Cortex of kidney (tissue), 1 donor: ENCODE results near the gene ZBTB42.

Source experiments
- DNase-seq: peaks from one replicate; lab custom pipeline; 2025; lab: John Stamatoyannopoulos, UW

ZBTB42 gene

DNA sequence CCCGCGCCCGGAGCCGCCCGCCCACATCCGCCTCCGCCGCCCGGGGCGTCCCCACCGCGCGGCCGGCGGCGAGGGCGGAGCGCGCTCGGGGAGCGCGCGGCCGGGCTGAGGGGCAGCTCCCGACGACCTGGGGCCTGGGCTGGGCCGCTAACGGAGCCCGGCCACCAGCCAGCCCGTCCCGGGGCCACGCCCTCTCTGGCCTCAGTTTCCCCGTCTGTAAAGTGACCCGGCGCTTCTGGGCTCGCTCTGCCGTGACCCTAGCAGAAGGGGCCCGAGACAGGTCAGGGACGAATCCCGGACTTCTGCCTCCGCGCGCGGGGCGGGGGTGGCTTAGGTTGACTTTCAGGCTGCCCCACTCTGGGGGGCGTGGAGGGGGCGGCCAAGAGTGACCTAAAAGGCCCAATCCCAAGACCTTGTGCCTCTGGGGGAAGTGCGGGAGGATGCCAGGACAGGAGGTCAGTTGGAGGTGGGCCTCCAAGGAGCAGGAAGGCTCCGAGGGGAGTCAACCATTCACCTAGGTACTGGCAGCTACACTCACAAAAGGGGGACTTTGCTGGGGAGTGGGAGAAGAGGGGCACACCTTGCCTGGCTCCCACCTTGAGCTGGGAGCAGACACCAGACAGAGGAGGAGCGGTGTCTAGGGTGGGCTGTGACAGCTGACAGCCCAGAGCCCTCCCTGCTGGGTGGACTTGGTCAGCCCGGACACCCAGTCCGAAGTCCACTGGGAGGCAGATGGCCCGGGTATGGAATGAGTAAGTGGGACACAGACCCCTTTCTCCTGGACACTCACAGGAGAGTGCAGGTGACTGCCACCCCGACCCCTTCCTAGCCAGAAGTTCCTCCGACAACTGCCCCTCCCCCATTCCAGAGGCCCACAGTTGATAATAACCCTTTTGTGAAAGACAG, 4.9 kb upstream of the ZBTB42 start:
- DNase-seq = no peak

GRCh38 chr14:104796687-104797081, 4.2 kb upstream of the ZBTB42 start:
- no peak for DNase-seq

DNA sequence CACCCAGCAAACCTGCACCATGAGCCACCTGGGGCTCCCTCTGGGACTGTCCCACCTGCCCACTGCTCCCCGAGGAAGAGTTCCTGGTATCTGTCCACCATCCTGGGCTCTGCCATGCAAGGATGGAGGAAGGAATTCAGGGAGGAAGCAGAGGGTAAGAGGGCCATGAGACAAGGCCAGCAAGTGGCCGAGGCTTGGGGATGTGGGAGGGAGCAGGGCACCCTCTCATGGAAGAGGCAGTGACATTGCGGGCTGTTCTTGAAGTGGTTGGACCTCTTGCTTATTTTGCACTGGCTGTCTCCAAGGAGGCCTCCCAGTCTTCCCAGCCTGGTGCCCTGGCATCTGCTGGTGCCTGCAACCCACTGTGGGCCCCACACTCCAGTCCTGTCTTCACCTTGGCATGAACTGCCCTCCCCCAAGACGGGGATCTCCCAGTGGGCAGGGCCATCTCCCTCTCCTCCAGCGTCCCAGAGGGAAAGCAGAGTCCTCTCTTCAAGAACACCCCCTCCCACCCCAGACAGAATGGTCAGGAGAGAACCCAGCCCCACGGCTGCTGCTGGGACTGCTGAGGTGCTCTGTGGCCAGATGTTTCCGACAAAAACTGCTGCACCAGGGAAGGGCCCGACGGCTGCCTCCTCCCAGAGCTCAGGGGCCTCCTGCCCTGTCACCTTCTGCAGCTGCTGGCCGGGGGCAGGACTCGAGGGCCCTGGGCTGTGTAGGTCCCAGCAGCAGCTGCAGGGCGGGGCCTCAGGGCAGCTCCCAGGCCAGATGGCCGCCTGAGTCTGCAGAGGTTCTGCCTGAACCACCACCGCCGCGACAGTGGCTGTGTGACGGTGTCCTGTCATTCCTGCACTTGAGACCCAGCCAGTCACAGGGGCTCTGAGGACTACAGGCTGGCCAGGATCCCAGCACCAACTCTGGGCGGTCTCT, 3.5 kb upstream of the ZBTB42 start:
- no peak for DNase-seq

GRCh38 chr14:104798300-104799243, 2.3 kb upstream of the ZBTB42 start:
- DNase-seq = no peak

GRCh38 chr14:104799244-104800014, 1.5 kb upstream of the ZBTB42 start:
- DNase-seq = no peak

DNA sequence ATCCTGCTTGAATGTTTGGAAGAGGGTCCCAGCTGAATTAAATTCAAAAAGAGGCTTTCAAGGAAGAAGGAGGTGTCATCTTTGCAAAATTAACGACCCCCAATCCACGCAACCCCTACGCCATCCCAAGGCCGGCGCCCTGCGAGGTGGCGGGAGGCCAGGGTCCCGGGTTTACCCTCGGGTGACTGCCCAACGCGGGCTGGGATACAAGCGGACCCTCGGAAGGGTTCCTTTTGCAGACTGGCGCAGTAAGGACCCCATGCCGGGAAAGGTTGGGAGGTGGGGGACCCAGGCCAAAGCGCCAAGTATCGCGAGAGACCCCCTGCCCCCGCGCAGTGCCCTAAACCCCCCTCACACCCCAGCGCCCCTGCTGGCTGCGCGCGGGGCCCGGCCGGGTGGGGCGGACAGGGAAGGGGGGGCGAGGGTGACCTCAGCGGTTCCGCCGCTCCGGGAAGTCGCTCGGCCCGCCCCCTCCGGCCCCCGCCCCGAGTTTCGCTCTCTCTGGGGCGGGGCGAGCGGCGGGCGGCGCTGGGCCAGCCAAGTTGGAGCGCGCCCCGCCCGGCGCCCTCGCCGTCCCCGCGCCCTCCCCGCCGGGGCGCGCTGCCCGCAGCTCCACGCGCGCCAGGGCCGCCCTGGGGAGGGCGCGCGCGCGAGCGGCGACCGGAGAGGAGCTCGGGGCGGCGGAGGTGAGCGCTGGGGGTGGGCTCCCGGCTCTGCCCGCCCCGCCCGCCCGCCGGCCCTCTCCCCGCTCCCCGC, 708 bp upstream of the ZBTB42 start:
- DNase-seq = no peak

GRCh38 chr14:104801520-104802393, 856 bp downstream of the ZBTB42 start:
- no peak for DNase-seq

- DNase-seq = no peak
Observed at GRCh38 chr14:104802394-104803184, 1.7 kb downstream of the ZBTB42 start.

DNA sequence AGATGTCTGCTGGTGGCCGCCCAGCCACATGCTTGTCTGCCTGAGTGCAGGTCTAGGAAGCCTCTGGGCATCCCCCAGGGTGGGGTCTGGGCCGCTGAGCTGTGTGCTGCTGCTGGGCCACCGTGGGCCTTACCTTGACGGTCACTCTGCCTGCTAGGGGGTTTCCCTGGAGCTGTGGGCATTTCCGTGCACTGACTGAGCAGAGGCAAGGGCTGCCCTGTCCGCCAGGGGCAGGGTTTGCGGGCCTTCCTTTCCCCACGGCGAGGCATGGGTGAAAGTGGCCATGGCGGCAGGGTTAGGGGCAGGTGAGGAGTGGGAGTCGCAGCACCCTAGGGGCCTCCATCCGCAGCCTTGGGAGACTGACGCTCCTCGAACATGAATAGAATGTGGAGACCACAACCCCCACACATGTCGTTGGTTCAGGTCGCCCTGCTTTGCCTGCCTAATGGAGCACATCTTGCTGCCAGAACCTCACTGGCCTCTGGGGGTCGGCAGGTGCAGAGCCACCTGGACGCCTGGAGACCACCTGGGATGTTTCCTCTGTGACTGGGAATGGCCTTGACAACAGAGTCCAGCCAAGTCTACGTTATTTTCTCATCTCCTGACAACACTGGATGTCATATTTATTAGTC, 2.5 kb downstream of the ZBTB42 start:
- no peak for DNase-seq

DNA sequence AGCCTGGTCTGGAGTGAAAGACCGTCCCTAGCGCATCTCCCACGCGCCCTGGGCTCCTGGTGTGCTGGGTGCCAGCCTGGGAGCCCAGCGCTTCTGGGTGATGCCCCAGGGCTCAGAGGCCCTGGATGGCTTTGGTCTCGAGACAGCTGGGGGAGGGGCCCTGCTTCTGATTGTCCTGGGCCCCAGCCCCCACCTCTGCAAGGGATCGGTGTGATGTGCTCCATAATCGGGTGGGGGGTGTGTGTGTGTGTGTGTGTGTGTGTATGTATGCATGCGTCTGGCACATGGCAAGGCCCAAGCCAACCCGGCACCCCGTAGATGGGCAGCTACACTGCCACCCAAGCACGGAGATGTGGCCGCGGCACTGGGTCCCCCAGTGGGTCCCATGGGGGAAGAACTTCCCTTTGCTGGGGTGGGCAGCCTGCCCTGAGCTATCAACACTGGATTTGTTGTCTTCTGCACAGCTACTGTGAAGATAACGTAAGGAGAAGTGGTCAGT, 3.1 kb downstream of the ZBTB42 start:
- DNase-seq = no peak

GRCh38 chr14:104804481-104805325, 3.8 kb downstream of the ZBTB42 start:
- no peak for DNase-seq

- no peak for DNase-seq
Observed at GRCh38 chr14:104805326-104805678, 4.4 kb downstream of the ZBTB42 start.

GRCh38 chr14:104805941-104806624, 5.2 kb downstream of the ZBTB42 start:
- DNase-seq = no peak

DNA sequence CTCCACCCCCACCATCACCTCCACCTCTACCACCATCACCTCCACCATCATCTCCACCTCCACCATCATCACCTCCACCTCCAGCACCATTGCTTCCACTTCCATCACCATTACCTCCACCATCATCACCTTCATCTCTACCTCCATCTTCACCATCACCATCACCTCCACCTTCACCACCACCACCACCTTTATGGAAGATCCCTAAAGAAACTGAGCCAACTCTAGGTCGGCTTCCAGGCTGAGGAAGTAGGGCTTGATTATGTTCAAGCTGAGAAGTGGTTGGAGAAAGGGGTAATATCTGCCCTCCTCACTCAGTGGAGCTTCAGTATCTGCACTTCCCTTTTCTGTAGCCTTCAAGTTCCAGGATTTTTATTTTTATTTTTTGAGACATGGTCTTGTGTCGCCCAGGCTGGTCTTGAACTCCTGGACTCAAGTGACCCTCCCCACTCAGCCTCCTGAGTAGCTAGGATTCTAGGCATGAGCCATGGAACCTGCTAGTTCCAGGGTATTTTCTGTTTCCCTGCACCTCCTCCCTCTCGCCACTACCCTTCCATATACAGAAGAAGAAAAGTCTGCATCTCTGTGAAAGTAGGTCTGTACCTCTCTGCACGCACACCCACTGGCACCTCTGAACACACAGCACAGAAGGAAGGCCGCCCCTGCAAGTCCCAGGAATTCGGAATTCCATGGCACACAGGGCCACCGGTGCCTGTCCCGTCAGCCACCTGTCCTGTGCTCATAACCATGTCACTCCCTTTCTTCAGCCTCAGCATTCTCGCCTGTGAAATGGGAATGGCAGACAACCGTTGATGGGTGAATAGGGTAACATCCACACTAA, 5.9 kb downstream of the ZBTB42 start:
- DNase-seq = no peak

- DNase-seq = no peak
Observed at GRCh38 chr14:104808456-104808855, 7.6 kb downstream of the ZBTB42 start.
